Measurements from ENCODE around the gene TMEM185A.
"Not testable (repeated sequence)": the region's sequence is repeated elsewhere in the genome, so short reads cannot be mapped to it uniquely, and the experiment has no call there.

TMEM185A gene

GRCh38 chrX:149571770-149572169 is 59.8 kb downstream of the TMEM185A start:
- H3K4me3 ChIP-seq (ENCODE audit: low read depth, low read length): no peak overlapping the region
- TF ChIP-seq, protein P1, sequence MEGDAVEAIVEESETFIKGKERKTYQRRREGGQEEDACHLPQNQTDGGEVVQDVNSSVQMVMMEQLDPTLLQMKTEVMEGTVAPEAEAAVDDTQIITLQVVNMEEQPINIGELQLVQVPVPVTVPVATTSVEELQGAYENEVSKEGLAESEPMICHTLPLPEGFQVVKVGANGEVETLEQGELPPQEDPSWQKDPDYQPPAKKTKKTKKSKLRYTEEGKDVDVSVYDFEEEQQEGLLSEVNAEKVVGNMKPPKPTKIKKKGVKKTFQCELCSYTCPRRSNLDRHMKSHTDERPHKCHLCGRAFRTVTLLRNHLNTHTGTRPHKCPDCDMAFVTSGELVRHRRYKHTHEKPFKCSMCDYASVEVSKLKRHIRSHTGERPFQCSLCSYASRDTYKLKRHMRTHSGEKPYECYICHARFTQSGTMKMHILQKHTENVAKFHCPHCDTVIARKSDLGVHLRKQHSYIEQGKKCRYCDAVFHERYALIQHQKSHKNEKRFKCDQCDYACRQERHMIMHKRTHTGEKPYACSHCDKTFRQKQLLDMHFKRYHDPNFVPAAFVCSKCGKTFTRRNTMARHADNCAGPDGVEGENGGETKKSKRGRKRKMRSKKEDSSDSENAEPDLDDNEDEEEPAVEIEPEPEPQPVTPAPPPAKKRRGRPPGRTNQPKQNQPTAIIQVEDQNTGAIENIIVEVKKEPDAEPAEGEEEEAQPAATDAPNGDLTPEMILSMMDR (IDR thresholded peaks at IDR 0.05; ENCODE audit: borderline replicate concordance, insufficient read depth, low read depth, low read length): no peak

- TF ChIP-seq, protein P1 (IDR thresholded peaks at IDR 0.05; ENCODE audit: borderline replicate concordance, insufficient read depth, low read depth, low read length): no peak
- H3K4me3 ChIP-seq (ENCODE audit: low read depth, low read length): no peak overlapping the region
These were observed 60.9 kb downstream of the TMEM185A start for GRCh38 chrX:149570668-149571067.

- no peak overlapping the region for H3K4me3 ChIP-seq (ENCODE audit: low read depth, low read length)
- TF ChIP-seq, protein P1 (IDR thresholded peaks at IDR 0.05; ENCODE audit: borderline replicate concordance, insufficient read depth, low read depth, low read length): no peak
These were observed 61.8 kb downstream of the TMEM185A start for GRCh38 chrX:149569770-149570169.

DNA sequence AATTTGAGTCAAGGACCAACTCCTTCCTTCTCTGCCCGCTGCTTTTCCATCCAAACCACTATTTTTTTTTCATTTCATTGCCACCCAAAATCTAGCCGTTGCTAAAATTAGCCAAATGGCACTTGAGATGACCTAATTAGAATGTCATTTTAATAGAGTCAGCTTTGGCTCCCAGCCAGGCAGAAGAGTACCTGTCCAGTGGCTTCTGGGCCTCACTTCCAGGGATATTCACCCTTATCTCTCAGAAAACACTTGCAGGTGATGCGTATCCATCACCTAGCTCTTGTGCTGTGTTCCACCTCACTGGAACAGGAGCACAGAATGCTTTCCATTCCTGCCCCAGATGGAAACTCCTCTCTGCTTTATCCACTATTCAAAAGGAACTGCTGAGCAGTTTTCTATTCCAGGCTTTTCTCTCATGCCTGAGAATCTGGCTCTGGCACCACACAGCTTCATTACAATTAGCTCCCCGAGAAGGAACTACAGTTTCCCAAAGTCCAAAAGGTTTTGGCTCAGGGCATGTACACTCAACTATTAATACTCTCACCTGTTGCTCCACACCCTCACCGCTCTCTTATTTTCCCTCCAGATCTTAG is 62.8 kb downstream of the TMEM185A start:
- TF ChIP-seq, protein P1 (IDR thresholded peaks at IDR 0.05; ENCODE audit: borderline replicate concordance, insufficient read depth, low read depth, low read length): no peak
- H3K4me3 ChIP-seq (ENCODE audit: low read depth, low read length): no peak overlapping the region

DNA sequence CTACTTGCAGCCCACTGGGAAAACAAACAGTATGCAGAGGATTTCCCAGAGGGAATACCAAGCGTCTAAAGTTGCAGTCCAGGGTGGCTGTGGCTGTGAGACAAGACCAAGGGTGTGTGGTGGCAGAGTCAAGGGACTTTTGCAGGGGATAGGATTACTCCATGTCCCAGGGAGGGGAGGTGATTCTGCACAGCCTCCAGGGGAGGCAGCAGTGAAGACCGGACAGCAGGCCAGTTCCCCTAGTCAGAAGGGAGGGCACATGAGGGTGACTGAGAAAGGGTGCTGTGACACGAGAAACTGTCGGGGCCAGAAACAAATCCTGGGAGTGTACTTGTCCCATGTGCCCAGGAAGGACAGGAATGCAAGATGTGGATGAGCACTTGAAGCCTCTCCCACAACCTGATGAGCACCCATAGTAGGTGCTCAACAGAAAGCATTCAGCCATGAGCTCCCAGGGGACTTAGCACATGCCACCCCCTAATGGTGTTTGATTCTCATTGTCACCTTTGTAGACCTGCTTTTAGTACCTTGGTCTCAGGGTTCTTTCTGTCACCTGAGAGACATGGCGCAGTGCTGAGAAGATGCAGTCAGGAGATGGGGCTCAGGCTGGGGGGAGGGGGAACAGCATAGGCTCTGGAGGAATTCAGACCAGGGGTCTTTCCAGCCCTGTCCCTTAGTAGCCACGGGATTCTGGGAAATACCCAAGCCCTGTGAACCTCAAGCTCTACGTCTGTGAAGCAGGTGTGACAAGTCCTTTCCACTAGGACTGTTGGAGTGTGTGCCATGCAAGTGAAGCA is 63.8 kb downstream of the TMEM185A start:
- no peak overlapping the region for H3K4me3 ChIP-seq (ENCODE audit: low read depth, low read length)
- TF ChIP-seq, protein P1 (IDR thresholded peaks at IDR 0.05; ENCODE audit: borderline replicate concordance, insufficient read depth, low read depth, low read length): no peak

- no peak overlapping the region for H3K4me3 ChIP-seq (ENCODE audit: low read depth, low read length)
These were observed 68.2 kb downstream of the TMEM185A start for GRCh38 chrX:149563359-149563758.

GRCh38 chrX:149555251-149555650 is 76.3 kb downstream of the TMEM185A start:
- not testable (repeated sequence) for H3K4me3 ChIP-seq (ENCODE audit: low read depth, low read length)

More at GRCh38 chrX:149563359-149563758, 68.2 kb downstream of the TMEM185A start:
- TF ChIP-seq, protein P1 (IDR thresholded peaks at IDR 0.05; ENCODE audit: borderline replicate concordance, insufficient read depth, low read depth, low read length): no peak

GRCh38 chrX:149551939-149552248 is 79.7 kb downstream of the TMEM185A start:
- not testable (repeated sequence) for H3K4me3 ChIP-seq (ENCODE audit: low read depth, low read length)

GRCh38 chrX:149551245-149551938 is 80.2 kb downstream of the TMEM185A start:
- not testable (repeated sequence) for H3K4me3 ChIP-seq (ENCODE audit: low read depth, low read length)

- H3K4me3 ChIP-seq (ENCODE audit: low read depth, low read length): not testable (repeated sequence)
These were observed 81.1 kb downstream of the TMEM185A start for GRCh38 chrX:149550454-149550853.

DNA sequence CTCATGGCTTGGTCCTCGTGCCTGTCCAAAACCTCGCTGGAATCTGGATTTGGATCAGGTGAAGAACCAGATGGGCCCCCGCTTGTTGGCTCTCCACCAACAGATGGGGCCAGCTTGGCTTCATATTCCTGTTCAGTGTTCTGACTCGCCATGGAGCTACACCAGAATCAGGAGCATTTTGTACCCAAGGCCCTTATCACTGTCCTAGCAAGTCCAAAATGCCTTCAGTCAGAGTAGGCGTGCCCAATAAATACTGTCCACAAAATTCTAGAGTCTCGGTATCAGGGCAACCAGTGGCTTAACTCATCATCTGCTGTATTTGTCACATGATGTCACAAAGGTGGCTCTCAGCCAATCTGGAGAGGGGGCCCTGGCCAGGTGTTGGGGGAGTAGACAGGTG is 81.9 kb downstream of the TMEM185A start, which contains the start of gene HSFX3:
HSFX3 (minus strand) TSS at position 224 of the 400 bp plus-strand sequence; CDS start at position 152, 72 bp downstream.
- H3K4me3 ChIP-seq (ENCODE audit: low read depth, low read length): not testable (repeated sequence)

Measured in GM12875 (cell line).